GM12878 (cell line): ENCODE data around the gene CALN1.

ENCODE experiments used
- CBFB ChIP-seq: IDR thresholded peaks from 2 replicates; pipeline ENCODE4 v1.6.1; 2016; ENCODE audit warnings: antibody characterized with exemption, low read depth
- CTCF ChIP-seq, 3 experiments: IDR thresholded peaks in 2 of 3; conservative IDR thresholded peaks in 1 of 3; 2 replicates each; pipeline ENCODE4 v1.5.1; 2011; ENCODE audit warnings: low read depth in 3 of 3, low read length in 3 of 3, mild to moderate bottlenecking in 3 of 3, control low read depth in 2 of 3, moderate library complexity in 2 of 3, inconsistent platforms in 1 of 3, mixed read lengths in 1 of 3; ENCODE audit not compliant: control insufficient read depth in 2 of 3, insufficient read depth in 1 of 3; ENCODE audit errors: extremely low read depth in 1 of 3
- EP300 ChIP-seq, 2 experiments: fragments of 150-350 bp in 1 of 2; IDR thresholded peaks; 2 replicates each; pipeline ENCODE4 v1.6.1; 2011 to 2012; ENCODE audit warnings: low read depth in 2 of 2, low read length in 2 of 2, borderline replicate concordance in 1 of 2, improper control_type of control experiment in 1 of 2, inconsistent platforms in 1 of 2; ENCODE audit not compliant: control insufficient read depth in 1 of 2
- GABPA ChIP-seq: IDR thresholded peaks from 2 replicates; pipeline ENCODE4 v1.6.1; 2014; ENCODE audit warnings: antibody characterized with exemption, low read depth, mild to moderate bottlenecking, inconsistent platforms
- HCFC1 ChIP-seq: fragments of 150-350 bp; IDR thresholded peaks from 2 replicates; pipeline ENCODE4 v1.6.1; 2014; ENCODE audit warnings: low read length
- MXI1 ChIP-seq: fragments of 150-350 bp; IDR thresholded peaks from 2 replicates; pipeline ENCODE4 v1.6.1; 2011; ENCODE audit warnings: low read depth, mild to moderate bottlenecking, inconsistent platforms, low read length, improper control_type of control experiment
- NRF1 ChIP-seq: conservative IDR thresholded peaks from 2 replicates; pipeline ENCODE4 v1.6.1; 2011; ENCODE audit warnings: mild to moderate bottlenecking, low read depth, low read length, improper control_type of control experiment
- RELA ChIP-seq: fragments of 450-650 bp; IDR thresholded peaks from 2 replicates; pipeline ENCODE4 v1.8.0; 2014; ENCODE audit warnings: borderline replicate concordance; ENCODE audit not compliant: partially characterized antibody
- RFX5 ChIP-seq: IDR thresholded peaks from 2 replicates; pipeline ENCODE4 v1.6.1; 2011; ENCODE audit warnings: low read depth, low read length, improper control_type of control experiment
- SIN3A ChIP-seq: IDR thresholded peaks from 2 replicates; pipeline ENCODE4 v1.6.1; 2012; ENCODE audit warnings: low read depth, low read length, improper control_type of control experiment
- SREBF2 ChIP-seq: IDR thresholded peaks from 2 replicates; pipeline ENCODE4 v1.6.1; 2012; ENCODE audit warnings: mild to moderate bottlenecking, low read length
- TARDBP ChIP-seq: IDR thresholded peaks from 2 replicates; pipeline ENCODE4 v1.6.1; 2016; ENCODE audit warnings: borderline replicate concordance
- USF2 ChIP-seq: IDR thresholded peaks from 2 replicates; pipeline ENCODE4 v1.6.1; 2011; ENCODE audit warnings: low read depth, low read length, improper control_type of control experiment, borderline replicate concordance

- TF ChIP-seq SREBF2 (no peak), MXI1 (no peak), CBFB (no peak), USF2 (no peak), NRF1 (no peak), RFX5 (no peak), CTCF (IDR thresholded peaks at IDR 0.05 in 2 of 3, conservative IDR thresholded peaks at IDR 0.05 in 1 of 3; ENCODE audit: control insufficient read depth in 2 of 3, extremely low read depth in 1 of 3, insufficient read depth in 1 of 3, low read depth in 3 of 3, low read length in 3 of 3) (no peak), RELA (no peak), TARDBP (no peak), GABPA (no peak), HCFC1 (no peak), SIN3A (no peak), EP300 (IDR thresholded peaks at IDR 0.05; ENCODE audit: borderline replicate concordance in 1 of 2, control insufficient read depth in 1 of 2, low read depth in 2 of 2, low read length in 2 of 2) (no peak)
These were observed 75.8 kb downstream of the CALN1 start for GRCh38 chr7:72336382-72336631.
